Measurements from ENCODE around the gene PHF5A.

DNA sequence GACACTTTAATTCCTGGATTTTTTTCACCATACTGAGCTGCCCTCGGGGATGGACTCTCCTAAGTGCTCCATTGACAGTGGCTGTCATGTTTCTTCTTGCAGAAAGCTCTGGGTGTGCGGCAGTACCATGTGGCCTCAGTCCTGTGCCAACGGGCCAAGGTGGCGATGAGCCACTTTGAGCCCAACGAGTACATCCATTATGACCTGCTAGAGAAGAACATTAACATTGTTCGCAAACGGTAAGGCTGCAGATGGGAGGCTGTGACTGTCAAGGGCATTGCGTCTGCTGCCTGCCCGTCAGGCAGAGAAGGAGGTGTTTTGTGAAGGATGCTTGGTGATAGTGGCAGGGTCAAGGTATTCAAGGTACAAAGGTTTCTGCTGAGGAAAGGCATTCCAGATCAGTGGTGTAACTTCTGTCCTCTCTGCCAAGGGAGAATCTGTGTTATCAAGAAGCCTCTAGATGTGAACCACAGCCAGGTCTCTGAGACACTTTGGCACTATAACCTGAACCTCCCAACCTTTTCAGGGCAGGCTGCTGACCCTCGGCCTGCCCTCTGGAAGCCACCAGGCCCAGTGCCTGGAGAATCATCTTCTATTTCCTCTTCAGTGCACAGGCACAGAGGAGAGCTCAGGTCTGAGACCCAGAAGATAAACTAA, 31.3 kb upstream of the PHF5A start:
- TF ChIP-seq RAD21 (conservative IDR thresholded peaks at IDR 0.05 in 1 of 2, IDR thresholded peaks at IDR 0.05 in 1 of 2) (no peak), SMC3 (IDR thresholded peaks at IDR 0.05) (no peak), CTCF (IDR thresholded peaks at IDR 0.05) (no peak), POLR2A (IDR thresholded peaks at IDR 0.05; ENCODE audit: low read length) (no peak), CEBPB (IDR thresholded peaks at IDR 0.05) (no peak), JUNB (IDR thresholded peaks at IDR 0.05) (no peak), REST (IDR thresholded peaks at IDR 0.05) (no peak), BHLHE40 (IDR thresholded peaks at IDR 0.05; ENCODE audit: low read depth, low read length) (no peak)
- TF ChIP-seq, protein P1, sequence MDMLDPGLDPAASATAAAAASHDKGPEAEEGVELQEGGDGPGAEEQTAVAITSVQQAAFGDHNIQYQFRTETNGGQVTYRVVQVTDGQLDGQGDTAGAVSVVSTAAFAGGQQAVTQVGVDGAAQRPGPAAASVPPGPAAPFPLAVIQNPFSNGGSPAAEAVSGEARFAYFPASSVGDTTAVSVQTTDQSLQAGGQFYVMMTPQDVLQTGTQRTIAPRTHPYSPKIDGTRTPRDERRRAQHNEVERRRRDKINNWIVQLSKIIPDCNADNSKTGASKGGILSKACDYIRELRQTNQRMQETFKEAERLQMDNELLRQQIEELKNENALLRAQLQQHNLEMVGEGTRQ (IDR thresholded peaks at IDR 0.05), result no peak

All from A549 (cell line).